H54 (cell line): Measurements from ENCODE around the gene GPC3.
"Not testable (repeated sequence)": the region's sequence is repeated elsewhere in the genome, so short reads cannot be mapped to it uniquely, and the experiment has no call there.

Experiments
- DNase-seq: peaks from one replicate; pipeline ENCODE4 v3.0.0; 2011; ENCODE audit warnings: low spot score, mixed read lengths; ENCODE audit not compliant: insufficient read length
- FAIRE-seq: peaks from 3 replicates; lab custom pipeline; 2011; peaks lifted over from hg19 to GRCh38; lab: Jason Lieb, UNC
- POLR2A ChIP-seq: IDR thresholded peaks from 2 replicates; pipeline ENCODE4 v1.6.1; 2011; ENCODE audit warnings: low read depth, mild to moderate bottlenecking, low read length

The GPC3 gene

DNA sequence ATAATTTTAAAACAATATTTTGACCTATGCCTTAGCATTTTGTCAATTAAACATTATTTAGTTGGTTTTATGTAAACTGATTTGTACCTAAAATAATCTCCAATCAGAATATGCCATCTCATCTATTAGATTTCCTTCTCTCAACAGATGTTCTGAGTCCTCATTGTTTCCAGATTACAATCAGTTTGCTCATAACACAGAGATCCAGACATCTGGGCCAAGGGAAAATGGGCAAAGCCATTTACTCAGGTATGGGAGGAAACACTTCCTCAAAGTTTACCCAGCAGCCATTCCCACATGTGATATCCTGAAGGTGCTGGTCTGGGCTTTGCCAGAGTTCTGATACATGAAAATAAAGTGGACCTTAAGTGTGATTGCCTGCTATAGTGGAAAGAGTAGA, 352.2 kb downstream of the GPC3 start:
- no peak for TF ChIP-seq POLR2A
- FAIRE-seq (no peak), DNase-seq (no peak)

DNA sequence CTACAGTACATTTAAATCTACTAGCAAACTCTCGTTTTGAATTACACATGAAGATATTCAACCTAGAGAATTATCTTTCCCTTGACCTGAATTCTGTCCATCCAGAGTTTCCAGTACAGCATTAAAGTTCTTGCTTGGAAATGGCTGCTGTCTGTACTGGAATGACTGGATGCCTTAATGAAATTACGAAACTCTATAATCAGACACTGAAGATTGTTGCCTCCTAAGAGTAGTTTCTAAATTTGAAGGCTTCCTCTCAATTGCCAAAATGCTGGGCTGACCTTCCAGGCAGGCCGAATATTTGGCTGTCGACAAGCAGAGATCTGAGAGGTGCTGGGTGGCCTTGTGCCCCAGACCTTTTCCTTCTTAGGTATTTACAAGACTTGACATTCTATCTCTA, 355.0 kb downstream of the GPC3 start:
- FAIRE-seq (no peak), DNase-seq (no peak)
- no peak for TF ChIP-seq POLR2A

DNA sequence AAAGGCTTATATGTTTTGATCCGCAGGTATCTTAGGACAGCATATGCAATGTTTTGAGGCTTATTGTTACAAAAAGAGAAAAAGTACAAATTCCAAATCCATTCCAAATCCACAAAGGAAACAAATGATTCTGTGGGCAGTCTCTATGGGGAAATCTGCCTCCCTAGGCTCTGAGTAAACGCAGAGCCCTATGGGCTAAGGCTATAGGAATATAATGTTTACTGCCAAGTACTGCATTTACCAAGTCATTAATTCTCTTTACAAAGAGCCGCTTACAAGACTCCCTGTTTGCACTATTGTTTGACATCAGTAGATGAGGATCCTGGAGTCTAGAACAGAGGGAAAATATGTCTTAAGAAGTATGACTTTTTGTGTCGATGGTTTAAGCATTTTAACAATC, 357.7 kb downstream of the GPC3 start:
- no peak for TF ChIP-seq POLR2A

DNA sequence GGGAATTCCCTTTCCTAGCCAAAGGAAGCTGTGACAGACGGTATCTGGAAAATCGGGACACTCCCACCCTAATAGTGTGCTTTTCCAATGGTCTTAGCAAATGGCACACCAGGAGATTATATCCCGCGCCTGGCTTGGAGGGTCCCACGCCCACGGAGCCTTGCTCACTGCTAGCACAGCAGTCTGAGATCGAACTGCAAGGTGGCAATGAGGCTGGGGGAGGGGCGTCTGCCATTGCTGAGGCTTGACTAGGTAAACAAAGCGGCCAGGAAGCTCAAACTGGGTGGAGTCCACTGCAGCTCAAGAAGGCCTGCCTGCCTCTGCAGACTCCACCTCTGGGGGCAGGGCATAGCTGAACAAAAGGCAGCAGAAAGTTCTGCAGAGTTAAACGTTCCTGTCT, 364.0 kb downstream of the GPC3 start:
- not testable (repeated sequence) for DNase-seq, FAIRE-seq

More for the DNA sequence above, 357.7 kb downstream of the GPC3 start:
- no peak for FAIRE-seq
- no peak for DNase-seq

DNA sequence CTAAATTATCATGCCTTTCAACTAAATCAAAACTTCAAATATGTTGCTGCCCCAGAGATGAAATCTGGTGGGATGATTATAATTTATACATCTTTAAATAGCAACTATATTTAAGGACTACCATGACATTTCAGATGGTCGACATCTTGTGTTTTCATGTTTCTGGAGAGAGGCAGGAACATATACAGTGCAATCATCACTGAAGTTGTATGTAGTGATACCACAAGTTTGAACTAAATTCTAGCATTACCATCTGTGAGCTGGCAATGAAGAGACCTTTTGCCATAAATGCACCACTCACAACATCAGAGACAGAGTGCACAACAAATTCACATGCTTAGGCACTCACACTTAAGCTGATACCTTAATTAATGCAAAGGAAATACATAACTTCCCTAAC, 373.7 kb downstream of the GPC3 start:
- no peak for TF ChIP-seq POLR2A
- DNase-seq: no peak
- no peak for FAIRE-seq

DNA sequence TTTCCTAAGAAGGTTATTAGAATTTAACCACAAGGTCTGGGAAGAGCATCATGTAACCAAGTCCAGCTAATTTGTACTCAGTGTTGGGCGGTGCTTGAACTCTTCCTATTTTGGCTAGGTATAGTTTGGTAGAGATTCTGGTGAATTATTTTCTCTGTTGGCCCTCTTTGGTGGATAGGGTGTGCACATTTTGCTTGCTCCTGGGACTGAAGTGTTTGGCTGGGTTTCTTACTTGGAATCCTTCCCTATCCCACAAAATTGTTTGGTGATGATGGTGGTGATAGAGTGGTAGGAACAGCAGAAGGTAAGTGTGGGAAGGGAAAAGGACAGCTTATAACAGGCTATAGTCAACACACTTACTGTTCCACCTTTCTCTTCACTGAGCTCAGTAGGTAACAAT, 375.3 kb downstream of the GPC3 start:
- DNase-seq (no peak), FAIRE-seq (no peak)
- no peak for TF ChIP-seq POLR2A

DNA sequence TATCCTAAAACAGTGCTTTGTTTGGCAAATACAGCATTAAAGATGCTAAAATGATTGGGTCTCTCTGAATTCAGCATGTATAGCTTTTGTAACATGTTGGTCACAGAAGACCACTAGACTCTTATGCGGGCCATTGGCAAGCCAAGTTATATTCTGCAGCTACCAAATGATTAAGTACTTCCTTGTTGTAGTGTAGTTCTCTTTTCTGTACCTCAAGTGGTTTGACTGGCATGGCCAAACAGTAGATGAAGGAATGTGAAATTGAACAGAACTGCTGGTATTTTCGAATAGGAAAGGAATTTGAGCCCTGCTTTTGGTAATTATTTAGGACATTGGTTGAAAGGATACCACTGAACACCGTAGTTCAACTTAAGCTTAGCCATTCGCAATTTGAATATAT, 376.2 kb downstream of the GPC3 start:
- FAIRE-seq: no peak
- no peak for DNase-seq
- TF ChIP-seq POLR2A: no peak

DNA sequence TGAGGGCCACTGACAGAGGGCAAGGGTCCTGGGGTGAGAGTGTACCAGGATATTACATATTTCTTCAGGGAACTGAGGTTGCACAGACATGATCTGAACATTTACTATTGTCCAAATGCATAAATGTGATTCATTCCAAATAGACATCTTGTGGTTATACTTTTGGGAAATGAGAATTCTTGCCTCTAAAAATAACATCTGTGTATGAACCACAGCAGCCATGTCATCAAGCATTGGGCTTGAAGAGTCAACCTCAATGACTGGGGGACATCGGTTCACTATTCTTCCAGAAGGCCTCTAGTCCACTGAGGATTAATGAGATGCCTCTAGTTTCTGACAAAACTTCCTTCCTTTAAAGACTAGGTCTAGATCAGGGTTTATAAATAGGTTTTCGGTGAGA, 377.0 kb downstream of the GPC3 start:
- FAIRE-seq: no peak
- TF ChIP-seq POLR2A: no peak
- no peak for DNase-seq

DNA sequence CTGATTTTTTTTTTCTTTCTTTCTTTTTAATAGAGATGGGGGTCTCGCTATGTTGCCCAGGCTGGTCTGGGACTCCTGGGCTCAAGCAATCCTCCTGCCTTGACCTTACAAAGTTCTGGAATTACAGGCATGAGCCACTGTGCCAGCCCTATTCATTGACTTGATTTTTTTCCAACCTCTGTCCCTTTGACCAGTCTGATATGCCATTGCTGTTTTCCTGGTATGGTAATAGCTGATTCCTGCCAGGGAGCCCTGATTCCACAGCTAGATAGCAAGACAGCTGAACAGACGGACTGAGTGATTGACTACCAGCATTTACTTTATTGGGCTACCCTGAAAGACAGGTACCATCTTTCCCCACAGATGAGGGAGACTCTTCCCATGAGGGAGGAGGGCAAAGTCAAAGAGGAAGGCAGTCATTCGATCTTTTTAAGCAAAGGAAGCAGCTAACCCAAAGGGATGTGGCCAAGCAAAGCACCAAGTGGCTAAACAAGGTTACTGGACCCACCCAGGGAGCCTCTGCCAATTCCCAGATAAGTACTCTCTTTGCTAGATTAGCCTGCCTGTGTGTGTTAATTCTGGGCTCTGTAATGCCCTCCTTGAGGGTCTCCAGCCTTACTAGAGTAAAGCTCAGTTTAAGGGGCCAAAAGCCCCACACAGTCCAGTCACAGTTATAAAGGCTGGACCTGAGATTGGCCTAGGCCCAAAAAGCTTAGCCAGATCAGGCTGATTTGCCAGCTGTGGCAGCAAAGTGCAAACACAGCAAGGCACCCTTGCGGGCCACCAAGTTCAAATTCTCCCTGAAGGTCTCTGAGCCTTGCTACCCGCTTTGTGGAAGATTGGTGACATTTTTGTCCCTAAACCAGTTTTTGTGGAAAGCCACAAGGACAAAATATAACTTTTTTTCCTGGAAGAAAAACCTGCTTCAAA, 377.7 kb downstream of the GPC3 start:
- FAIRE-seq (no peak), DNase-seq (no peak)
- TF ChIP-seq POLR2A: no peak

DNA sequence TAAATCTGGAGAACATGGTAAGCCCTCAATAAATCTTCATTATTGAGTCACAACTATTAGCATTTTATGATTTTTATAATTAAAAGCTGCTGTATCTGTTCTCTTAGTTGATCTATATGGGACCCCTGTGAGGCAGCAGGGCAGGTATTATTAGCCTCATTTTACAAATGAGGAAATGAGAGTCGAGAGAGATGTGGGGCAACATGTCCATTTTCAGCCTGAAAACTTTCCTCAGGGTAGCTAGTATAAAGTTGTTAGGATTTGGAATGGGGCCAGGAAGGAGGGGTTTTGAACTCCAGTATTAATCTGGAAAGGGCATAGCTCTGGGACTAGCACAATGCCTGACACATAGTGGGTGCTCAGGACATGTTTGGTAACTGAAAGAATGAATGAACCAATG, 378.4 kb downstream of the GPC3 start:
- FAIRE-seq: no peak
- no peak for DNase-seq
- TF ChIP-seq POLR2A: no peak

DNA sequence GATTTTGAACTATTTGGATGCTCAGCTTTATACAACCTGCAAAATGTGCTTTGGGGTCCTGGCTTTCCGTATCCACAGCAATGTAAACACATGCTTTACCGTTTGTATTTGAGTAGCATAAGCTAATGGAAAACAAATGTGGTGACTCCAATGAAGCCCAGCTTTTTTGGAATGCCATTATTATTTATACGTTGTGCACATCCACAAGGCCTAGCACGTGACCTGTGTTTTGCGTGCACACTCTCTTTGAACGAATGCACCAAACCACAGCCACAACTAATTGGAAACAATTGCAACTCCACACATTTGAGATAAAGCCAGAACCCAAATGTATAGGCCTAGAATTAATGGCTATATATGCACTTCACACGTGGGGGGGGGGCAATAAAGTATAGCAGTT, 380.6 kb downstream of the GPC3 start:
- no peak for TF ChIP-seq POLR2A
- DNase-seq (no peak), FAIRE-seq (no peak)

DNA sequence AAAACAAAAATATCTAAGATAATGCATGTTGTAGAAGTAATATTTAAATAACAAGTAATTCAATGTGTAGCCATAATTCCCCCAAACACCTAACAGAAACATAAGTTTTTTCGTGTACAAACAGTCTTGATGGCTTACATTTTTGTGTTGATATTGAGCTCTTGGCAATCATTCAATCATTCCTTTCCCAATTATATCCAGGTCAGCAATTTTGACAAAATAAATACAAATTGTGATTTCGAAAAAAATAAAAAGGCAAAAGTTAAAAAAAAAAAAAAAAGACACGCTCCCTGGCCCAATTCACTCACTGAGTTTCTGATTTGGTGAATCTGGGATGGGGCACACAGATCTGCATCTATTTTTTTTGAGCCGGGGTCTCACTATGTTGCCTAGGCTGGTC, 382.5 kb downstream of the GPC3 start:
- no peak for FAIRE-seq
- no peak for DNase-seq
- no peak for TF ChIP-seq POLR2A

DNA sequence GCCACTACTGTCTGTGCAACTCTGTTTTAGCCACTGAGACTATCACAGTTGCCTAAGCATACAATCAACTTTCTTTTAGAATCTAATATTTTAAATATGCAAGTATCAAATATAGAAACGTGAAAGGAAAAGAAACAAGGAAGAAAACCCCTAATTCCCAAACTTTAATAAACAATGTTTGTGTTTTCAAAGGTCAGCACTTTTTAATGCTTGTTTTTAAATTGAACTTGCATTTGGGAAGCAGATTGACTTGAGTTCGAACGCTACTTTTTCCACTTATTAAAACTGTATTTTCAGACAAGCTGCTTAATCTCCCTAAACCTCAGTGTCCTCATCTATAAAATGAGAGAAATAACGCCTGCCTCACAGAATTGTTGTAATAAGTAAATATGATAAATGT, 384.3 kb downstream of the GPC3 start:
- FAIRE-seq: no peak
- no peak for DNase-seq

DNA sequence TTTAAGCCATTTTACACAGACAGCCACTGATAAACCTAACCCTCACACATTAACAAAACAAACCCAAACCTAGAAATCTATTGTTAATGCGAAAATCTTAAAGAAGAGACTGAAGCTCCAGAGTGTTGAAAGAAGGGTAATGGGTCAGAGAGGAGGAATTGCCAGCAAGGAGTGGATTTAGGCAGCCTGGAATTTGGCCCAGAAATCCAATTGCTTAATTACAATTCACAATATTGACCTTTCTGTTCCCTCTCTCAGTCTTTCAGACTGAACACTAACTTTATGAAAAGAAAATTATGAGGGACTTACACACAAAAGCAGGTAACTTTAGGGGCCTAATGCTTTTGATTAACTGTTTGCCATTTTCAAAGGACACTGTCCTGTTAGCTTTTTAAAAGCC, 384.9 kb downstream of the GPC3 start:
- no peak for TF ChIP-seq POLR2A
- DNase-seq (no peak), FAIRE-seq (no peak)

More for the DNA sequence above, 384.3 kb downstream of the GPC3 start:
- no peak for TF ChIP-seq POLR2A

DNA sequence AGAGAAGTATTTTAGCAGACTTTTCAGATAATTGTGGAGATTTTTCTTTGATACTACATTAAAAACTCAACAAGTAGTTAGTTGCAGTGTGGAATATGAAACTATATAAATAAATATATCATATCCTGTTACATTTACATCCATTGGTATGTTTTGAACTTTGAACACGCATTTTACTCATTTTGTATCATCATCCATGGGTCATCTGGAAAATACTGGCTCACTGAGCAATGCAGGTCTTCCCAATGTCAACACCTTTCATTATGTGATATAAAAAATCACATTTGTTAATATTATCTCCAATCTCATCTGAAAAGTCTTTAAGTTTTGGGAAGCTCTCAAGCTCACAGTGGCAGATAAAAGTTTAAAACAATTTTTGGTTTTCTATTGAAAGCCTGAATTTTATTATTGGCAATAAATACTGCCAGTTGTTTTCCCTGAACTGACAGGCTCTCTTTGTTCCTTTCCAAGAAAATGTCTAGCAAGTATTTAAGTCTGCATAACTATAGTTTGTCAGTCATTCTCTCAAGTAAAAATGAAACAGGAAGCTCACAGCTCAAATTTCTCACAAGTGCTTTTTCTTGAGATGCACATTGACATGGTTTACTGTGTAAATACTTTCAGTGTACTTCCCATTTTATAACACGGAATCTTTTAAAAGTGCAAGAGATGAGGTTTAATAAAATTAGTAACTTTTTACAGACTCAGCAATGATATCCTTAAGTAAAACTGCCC, 386.6 kb downstream of the GPC3 start:
- no peak for DNase-seq
- no peak for TF ChIP-seq POLR2A
- no peak for FAIRE-seq

DNA sequence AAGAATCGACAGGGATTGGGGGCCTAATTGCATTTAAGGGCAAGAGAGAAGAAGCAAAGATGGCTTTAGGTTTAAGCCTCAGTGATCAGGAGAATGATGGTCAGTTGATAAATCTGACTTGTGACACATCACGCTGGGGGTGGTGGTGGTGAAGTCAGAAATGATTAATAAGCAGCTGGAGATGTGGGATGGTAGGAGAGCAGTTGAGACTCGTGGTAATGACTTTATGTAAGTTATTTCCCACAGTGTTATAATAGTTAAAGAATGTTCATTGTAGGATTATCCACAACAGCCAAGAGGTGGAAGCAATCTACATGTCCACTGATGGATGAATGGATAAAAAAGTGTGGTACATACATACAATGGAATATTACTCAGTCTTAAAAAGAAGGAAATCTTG, 391.2 kb downstream of the GPC3 start:
- FAIRE-seq: no peak
- DNase-seq: no peak
- TF ChIP-seq POLR2A: no peak
